ENCODE measurements around the gene TOM1L1.
A peak's percentile ranks its signal among the peaks of the same experiment; 100 is the strongest.

The TOM1L1 gene

GRCh38 chr17:54950116-54950515 lies 49.5 kb downstream of the TOM1L1 start:
- no peak for DNase-seq

GRCh38 chr17:54951286-54951685 lies 50.6 kb downstream of the TOM1L1 start:
- no peak for DNase-seq

DNA sequence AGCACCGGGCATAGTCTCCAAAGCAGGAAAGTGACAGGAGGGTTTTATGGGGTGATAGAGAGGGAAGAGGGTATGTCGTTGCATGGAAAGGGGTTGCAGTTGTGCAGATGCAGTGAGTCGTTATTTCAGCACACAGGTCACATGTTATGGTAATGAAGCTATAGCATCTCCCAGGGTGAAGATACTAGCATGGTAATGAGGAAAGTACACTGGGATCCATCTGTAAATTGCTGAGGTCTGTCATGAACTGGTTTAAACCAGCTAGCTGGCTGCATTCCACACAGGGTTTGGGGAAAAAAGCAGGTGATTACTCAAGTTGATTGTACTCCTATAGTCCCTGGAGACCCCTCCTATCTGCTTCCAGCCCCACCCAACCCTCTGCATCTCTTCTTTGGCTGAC lies 56.1 kb downstream of the TOM1L1 start:
- DNase-seq, result no peak

GRCh38 chr17:54967621-54968261 lies 67.1 kb downstream of the TOM1L1 start:
- peak; percentile 58 for DNase-seq

DNA sequence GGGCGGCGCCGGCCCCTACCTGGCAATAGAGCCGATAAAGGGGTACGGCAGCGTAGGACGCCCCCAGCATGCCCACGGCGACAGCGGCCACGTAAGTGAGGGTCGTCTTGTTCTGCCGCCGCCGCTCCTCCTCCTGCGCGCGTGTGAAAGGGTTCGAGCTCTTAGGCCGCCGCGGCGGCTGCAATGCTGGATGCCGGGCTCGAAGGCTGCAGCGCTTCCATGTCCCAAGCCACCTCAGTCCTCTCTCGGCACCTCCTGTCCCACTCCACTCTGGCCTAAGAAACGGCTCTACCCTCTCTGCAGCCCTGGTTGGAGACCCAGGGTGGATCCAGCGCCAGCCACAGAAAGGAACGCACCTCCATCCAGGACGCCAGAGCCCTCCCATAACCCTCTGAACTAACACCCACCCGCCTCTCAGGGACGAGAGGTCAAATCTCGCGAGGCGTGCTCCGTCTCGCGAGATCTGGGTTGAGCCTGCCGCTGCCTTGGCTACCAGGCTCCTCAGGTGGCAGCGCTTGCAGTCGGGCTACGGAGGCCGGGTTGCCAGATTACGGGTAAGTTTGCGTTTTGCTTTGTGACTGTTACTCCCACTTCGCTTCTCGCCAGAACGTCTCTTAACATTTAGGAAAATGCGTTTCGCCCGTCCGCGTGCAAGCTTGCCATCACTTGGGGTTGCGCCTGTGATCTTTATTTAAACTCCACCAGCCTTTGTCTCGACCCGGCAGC lies 67.8 kb downstream of the TOM1L1 start, which contains the start of the genes COX11 and STXBP4:
COX11 (minus strand) TSS at position 393 of the 726 bp plus-strand sequence; CDS start at position 385, 8 bp downstream.
STXBP4 (plus strand) TSS at position 504 of the 726 bp plus-strand sequence. CDS start 17,455 bp downstream, outside the sequence.
- peak; percentile 96 for DNase-seq

DNA sequence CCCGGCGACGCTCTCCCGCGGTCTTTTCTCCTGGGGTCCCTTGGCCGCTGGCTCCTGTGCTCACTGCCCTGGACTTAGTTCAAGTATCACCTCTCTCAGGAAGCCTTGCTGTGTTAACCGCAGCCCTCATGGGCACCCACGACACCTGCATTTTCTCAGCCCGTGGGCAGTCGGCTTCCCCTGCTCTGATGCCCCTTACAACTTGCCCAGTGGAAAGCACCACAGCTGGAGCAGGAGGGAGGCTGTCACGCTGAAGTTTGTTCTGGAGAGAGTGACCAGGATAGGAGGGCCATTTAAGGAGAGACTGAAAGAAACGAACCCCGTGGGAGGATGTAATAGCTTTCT lies 68.3 kb downstream of the TOM1L1 start:
- DNase-seq, result no peak

DNA sequence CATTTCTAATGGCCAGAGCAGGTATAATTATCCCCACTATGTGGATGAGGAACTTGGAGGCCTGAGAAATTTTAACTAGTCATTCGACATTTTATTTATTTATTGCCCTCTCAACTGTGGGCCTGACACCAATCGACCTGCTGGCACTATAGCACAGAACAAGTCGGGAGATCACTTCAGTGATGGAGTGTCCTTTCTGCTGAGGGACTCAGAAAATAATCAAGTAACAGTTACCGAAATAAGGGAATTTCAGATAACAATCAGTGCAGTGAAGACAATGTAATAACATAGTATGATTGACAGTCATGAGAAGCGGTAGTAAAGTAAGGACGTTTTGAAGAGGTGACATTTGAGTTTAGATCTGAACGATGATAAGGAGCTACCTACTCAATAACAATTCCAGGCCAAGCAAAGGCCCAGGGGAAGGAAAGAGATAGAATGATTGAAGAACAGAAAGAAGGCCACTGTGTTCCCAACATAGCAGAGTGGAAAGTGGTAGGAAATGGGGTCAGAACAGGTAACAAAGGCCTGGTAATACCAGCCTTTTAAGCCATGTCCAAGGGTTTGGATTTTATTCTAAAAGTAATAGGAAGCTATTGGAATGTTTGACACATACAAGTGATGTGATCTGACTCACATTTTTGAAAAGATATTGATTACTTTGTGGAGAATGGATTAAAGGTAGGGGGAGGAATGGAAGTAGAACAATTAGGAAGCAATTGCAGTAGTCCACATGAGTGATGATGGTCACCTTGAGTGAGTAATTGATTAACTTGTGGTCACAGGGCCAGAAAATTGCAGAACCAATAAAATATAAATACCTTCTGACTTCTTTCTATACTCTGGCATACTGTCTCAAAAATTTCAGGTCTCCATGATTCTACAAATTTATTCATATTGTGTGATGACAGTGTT lies 69.3 kb downstream of the TOM1L1 start:
- DNase-seq, result no peak

DNA sequence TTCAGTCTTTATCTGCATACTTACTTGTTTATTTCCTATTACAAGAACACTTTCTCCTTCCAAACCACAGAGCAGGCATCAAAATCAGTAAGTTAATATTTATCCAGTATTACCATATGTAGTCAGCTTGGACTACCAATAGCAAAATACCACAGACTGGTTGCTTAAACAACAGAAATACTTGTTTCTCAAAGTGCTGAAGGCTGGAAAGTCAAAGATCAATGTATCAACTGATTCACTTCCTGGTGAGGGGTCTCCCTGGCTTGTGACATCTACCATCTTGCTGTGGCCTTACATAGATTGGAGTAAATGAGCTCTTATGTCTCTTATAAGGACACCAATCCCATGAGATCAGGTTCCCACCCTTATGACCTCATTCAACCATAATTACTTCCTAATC lies 70.5 kb downstream of the TOM1L1 start:
- no peak for DNase-seq

DNA sequence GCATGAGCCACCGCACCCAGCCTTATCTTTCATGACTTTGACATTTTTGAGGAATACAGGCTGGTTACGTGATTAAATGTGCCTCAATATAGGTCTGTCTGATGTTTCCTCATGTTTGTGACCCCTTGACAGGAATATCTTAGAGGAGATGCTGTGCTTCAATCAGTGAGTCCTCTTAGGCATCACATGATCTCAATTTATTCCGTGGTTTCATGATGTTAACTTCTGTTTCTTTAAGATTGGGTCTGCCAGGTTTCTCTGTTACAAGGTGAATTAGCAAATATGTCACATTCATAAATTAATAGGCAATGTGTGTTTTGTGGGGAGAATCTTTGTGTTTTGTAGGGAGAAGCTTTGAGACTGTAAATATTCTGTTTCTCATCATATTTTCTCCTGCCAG lies 71.2 kb downstream of the TOM1L1 start:
- no peak for DNase-seq

GRCh38 chr17:54972406-54973138 lies 71.9 kb downstream of the TOM1L1 start:
- DNase-seq, result no peak

DNA sequence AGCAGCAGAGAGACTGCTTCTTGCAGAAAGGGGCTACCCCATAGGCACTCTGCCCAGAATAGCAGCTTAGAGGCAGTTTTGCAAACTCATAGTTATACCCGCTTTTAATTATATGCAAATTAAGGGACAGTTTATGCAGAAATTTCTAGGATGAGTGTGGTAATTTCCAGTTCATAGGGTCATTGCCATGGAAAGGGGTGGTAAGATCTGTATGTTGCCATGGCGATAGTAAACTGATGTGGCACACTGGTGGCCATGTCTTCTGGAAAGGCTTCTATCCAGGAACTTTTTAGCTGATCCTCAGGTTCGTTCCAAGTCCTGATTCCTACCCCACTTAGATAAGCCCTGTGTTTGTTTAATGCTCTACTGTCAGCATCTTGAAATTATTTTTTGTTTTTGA lies 74.1 kb downstream of the TOM1L1 start:
- DNase-seq, result no peak

DNA sequence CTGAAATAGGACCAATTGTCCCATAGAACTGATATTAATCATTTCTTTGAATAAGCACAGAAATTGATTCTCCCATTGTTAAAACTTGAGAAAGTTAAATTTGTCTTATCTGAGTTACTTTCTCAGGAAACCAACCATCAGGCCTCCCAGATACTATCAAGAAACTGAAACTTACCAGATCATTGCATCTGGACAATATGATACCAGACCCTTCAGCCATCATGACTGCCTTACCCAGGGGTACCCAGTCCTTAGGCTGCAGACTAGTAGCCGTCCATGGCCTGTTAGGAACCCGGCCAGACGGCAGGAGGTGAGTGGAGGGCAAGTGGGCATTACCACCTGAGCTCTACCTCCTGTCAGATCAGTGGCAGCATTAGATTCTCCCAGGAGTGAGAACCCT lies 75.7 kb downstream of the TOM1L1 start:
- DNase-seq, result no peak

- DNase-seq, result no peak
Observed at GRCh38 chr17:54977744-54978143, 77.1 kb downstream of the TOM1L1 start.

DNA sequence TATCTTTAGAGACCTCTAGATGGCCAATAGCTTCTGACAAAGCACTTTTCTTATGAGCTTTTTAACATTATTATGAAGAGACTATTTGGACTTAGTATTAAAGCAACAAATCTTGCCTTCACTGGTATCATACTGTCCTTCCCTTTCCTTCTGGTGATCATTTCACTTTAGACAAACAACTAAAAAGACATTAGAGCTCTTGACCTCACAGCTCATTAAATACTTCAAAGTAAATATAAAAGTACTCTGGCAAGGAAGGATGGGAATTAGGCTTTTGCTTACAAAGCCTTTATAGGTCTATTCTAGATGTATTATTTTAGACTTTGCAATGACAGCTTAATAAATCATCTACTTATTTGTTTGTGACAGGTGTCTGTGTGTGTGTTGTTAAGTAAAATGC lies 79.0 kb downstream of the TOM1L1 start:
- no peak for DNase-seq

DNA sequence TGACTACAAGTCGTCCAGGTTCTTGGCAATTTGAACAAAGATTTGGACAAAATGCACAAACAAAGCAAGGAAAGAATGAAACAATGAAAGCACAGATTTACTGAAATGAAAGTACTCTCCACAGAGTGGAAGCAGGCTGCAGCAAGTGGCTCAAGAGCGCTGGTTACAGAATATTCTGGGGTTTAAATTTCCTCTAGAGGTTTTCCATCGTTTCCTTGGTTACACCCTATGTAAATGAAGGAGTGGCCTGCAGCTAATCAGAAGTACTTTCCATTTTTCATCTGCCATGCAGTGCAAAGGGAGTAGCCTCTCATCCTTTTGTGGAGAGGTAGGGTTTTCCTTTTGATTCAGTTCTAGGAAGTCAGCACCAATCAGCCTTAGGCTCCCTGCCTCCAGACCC lies 79.7 kb downstream of the TOM1L1 start:
- DNase-seq, result no peak

- DNase-seq, result no peak
Observed at GRCh38 chr17:54982399-54982798, 81.7 kb downstream of the TOM1L1 start.

- DNase-seq, result no peak
Observed at GRCh38 chr17:54983260-54983659, 82.6 kb downstream of the TOM1L1 start.

DNA sequence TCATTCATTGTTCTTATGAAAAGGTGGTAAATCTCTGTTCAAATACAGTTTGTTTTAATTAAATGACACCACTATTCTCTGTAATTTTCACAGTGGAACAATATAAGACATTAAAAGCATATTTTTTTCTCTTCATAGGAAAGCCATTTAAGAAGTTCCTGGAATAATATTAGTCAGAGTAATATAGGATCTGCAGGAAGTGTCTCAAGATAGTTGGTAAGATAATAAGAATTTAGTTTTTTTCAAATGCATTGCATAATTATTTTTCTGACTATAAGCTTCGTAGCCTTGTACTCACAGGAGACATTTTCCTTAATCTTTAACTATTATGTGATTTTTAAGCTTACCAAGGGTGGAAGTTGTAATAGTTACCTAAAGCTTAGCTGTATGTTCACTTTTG lies 84.8 kb downstream of the TOM1L1 start:
- no peak for DNase-seq

- no peak for DNase-seq
Observed at GRCh38 chr17:54990118-54990517, 89.5 kb downstream of the TOM1L1 start.

- DNase-seq, result no peak
Observed at GRCh38 chr17:54991567-54991966, 90.9 kb downstream of the TOM1L1 start.

DNA sequence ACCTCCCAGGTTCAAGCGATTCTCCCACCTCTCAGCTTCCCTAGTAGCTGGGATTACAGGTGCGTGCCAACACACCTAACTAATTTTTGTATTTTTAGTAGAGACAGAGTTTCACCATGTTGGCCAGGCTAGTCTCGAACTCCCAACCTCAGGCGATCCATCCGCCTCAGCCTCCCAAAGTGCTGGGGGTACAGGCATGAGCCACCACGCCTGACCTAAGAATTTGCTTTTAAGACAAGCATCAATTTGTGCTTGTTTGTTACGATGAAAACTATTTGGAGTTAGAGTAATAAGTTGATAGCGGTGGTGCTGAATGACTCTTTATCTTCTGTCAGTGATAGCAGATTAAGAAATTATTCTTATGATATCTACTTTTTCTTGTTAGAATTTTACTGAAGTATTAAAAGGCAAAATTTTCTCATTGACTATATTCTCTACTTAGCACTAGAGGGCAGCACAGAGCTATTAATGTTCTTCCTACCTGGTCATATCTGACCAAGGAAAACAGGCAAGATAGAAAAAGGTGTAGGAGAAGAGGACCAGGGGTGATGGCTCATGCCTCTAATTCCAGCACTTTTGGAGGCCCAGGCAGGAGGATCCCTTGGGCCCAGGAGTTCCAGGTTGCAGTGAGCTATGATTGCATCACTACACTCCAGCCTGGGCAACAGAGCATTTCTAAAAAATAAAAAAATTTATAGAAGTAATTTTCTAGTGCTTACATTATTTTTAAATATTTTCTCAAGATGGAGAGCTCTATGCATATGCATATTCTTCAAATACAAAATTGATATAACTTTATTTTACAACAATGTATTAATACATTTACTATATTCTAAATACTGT lies 92.4 kb downstream of the TOM1L1 start:
- peak; percentile 26 for DNase-seq

DNA sequence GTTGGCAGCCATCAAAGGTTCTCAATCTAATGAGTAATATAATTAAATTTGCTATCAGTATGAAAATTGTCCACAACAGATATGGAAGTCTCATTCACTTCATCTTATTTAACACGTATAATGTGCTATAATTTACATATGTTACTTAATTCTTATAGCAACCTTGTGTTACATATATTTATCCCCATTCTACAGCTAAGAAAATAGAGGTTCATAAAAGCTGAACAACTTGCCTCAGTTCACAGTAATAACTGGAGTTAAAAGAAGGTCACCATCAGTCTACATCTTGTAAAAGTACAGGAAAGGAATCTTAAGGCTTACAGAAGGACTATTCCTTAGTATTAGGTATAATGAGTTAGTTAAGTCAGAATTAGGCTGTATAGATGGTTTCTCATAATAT lies 95.8 kb downstream of the TOM1L1 start:
- no peak for DNase-seq
